GM19328 (cell line): ENCODE data around the gene MECR.
"Not testable (repeated sequence)": the region's sequence is repeated elsewhere in the genome, so short reads cannot be mapped to it uniquely, and the experiment has no call there.

ENCODE experiments used
- ATAC-seq: cut with Tn5 transposase; IDR thresholded peaks from one replicate; pipeline ENCODE4 v1.9.1; 2021; ENCODE audit warnings: mild to moderate bottlenecking, moderate library complexity; ENCODE audit not compliant: unreplicated experiment

MECR gene

DNA sequence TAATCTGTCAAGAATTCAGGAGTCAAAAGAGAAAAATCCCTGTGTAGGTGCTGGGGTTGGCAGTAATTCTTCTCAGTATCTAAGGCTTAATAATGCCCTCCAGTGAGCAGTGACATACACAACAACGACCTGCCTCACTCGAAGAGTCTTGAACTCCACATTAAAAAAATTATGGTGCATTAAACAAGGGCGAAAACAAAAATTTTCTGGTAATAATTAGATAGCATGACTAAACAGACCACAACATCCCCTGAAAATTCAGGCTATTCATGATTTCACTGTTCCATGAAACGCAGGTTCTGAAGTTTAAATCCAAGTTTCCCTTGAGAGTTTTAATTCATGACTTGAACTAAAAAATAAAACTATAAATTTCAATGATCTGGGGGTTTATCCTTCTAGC is 54.2 kb downstream of the MECR start:
- no peak for ATAC-seq

DNA sequence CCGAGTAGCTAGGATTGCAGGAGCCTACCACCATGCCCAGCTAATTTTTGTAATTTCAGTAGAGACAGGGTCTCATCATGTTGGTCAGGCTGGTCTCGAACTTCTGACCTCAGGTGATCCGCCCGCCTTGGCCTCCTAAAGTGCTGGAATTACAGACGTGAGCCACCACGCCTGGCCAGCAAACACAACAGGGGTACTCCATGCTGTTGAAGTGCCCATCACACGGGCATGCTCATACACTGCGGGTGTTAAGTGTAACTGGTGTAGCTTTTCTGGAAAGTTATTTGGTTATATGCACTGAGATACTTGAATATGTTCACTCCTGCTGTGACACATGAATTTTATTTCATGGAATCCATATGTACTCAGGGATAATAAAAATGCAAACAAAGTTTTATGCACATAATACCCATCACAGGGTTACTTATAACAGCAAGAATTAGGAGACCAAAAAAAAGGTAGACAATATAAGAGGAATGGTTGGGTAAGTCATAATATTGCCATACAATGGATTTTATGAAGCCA is 58.3 kb downstream of the MECR start:
- ATAC-seq: no peak

DNA sequence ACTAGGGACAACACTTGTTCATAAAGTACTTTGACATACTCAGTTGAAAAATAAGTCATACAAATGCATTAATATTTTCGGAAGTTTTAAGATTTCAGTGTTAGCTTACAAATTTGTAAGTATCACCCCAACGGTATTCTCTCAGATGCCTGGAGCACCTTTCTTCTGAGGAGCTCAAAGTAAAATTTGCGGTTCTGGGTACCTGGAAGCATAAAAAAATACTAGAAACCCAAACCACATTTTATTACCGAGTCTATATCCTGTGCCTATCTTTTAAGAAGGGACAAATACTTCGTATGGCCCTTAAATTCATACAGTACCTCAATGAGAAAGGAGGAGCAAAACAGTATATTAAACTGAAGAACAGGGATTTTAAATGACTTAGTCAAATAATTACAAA is 59.2 kb downstream of the MECR start:
- no peak for ATAC-seq

DNA sequence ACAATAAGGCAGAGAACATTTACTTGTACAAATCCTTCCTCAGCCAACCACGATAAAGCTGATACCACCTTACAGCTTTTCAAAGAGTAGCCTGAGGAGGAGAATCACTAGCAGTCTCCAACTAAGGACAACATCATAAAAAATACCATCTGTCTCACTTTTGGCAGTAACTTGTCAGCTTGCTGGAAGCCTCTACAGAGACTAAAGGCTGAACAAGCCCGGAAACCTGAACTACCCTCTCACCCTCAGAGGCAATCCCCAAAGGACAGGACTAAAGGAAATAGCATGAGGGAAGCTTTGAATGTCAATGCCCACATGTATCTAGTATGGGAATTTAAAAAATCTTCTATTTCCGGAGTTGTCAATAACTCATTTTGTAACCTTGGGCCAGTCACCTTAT is 59.6 kb downstream of the MECR start:
- ATAC-seq: no peak

GRCh38 chr1:29169976-29170375 is 60.8 kb downstream of the MECR start:
- no peak for ATAC-seq

DNA sequence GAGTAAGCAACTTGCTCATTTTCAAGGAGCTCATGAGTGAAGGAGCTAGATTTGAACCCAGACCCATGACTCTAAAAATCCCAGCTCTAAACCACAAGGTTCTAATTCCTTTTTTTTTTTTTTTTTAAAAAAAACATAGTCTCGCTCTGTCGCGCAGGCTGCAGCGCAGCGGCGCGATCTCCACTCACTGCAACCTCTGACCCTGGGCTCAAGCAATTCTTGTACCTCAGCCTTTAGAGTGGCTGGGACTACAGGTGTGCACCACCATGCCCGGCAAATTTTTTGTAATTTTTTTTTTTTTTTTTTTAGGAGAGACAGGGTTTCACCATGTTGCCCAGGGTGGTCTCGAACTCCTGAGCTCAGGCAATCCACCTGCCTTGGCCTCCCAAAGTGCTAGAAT is 62.8 kb downstream of the MECR start:
- no peak for ATAC-seq

DNA sequence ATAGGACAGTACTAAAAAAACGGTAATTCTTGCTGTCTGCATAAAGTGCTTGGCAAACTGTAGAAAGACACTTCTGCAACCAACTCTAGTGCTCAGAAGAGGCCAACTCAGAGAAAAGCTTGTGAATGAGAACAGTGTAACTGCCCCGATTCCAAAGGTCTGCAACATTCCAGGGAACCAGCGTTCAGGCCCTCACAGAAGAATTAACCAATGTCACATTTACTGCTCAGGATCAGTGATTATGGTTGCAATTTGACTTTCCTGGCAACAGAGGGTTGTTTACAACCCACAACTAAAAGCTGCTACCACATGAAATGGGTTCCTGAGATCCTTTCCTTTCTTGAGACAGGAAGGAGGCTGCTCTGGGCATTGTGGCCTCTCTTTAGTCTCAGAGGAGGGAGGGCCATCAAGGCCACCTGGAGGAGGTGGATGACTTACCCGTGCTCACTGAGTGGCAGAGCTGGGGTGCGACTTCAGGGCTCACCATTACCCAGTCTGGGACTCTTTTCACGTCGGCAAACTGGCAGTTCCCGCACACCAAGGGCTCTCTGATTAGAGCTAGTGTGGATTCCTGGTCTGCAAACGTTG is 64.3 kb downstream of the MECR start:
- no peak for ATAC-seq

DNA sequence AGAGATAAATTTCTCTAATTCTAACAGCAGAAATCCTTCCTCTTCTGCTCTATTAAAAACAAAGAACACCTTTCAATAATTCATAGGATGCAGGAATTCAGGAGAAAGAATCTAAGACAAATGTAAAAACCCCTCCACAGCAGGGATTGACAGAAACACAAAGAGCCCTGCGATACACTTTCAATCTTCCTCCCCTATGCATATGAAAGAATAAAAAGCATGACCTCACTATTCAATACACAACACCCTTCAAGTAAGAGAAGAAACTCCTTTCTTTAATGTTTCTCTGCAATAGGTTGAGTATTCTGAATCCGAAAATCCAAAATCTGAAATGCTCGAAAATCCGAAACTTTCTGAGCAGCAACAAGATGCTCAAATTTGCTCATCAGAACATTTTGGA is 66.1 kb downstream of the MECR start:
- no peak for ATAC-seq

- ATAC-seq: no peak
Observed at GRCh38 chr1:29162476-29163138, 68.1 kb downstream of the MECR start.

DNA sequence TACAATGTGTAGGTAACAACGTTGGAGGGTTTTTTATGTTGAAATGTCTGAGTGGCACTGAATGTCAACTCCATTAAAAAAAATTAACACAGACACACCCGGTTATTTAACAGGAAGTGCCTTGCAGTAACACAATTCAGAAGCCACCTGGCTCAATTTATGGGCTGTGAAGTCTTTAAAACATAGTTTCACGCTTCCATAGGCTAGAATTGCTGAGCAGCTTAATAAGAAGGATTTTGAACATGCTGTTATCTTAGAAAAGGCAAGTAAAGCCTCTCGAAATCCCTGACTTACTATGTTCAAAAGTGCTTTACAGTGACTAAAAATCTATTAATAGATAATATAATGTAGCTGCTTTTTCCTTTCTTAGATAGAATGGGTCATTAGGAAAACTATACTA is 68.7 kb downstream of the MECR start:
- no peak for ATAC-seq

DNA sequence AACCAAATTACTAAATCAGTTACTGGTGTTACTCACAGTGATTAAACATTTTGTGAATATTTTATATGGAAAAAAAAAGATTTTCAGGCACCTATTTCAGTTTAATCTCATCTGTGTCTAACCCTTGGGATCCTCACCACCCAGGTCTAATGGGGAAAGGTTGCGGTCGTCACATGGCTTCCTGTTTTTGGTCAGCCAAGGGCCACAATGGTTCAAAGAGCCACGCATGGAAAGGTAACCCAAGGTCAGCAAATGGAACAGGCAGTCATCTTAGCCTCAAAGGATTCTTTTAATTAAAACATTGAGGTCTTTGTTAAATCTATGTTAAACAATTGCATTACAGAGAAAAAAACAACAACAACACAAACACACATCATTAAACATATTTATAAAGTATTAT is 71.0 kb downstream of the MECR start:
- no peak for ATAC-seq

DNA sequence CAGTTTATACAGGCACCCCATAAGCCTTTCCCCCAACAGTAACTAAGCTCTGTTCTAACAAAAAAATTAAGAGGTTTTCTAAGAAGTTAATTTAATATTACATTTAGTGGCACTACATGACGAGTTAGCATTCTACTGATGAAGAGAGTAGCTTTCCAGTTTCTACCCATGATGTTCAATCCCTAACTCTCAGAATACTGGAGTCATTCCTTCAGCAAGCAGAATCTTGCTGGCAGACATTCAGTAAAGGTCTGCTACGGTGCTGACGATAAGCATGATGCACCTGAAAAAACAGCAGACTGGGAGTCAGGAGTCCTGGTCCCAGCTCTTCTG is 73.5 kb downstream of the MECR start:
- no peak for ATAC-seq

DNA sequence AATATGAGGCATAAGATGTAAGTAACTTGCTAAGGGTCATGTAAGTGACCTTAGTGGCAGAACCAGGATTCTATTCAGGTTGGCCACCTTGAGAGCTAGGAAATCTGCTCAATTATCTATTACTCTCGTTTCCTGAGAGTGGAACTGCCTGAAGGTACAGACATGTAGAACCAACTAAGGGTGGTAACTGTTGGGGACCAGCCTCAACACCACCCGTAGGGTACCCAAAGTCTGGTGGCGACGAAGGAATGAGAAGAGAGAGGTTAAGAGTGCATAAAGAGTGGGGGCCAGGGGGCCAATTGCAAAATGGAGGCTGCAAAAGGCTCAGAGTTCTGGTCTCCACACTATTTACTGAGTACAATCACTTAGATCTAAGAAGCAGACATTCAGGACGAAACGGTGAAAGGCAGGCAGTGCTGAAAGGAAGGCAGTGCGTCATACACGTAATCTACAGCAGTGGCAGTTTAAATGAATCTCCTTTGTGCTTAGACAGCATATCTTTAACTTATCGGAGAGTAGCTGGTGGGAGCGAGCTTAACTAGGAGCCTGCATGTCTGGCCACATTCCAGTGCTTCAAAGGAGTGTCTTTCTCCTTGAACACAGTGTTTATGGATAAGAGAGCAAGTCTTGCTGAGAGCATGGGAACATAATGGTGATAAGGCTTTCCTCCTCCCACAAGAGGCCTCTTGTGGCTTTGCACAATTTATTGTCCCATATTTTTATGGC is 74.0 kb downstream of the MECR start:
- no peak for ATAC-seq

DNA sequence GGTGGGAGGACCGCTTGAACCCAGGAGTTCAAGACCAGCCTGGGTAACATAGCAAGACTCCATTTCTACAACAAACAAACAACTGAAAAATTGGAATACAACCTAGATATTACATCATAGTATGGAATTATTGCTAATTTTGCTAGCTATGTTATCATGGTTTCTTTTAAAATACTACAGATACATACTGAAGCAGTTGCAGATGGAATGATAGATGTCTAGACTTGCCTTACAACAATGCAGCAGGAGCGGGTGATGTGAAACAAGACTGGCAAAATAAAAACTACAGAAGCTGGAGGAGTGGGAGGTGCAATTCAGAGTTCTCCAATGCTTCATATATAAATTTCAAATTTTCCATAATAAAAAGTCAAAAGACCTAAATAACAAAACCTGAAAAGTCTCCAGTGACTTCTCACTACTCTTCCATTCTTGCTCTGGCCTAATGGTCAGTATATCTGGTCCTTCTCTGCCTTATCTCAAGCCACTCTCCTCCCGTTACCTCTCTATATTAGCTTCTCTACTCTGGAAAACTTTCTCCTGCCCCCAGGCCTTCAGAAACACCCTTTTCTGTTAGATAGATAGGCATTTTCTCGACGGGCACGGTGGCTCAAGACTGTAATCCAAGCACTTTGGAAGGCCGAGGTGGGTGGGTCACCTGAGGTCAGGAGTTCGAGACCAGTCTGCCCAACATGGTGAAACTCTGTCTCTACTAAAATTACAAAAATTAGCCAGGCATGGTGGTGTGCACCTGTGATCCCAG is 78.5 kb downstream of the MECR start:
- no peak for ATAC-seq

DNA sequence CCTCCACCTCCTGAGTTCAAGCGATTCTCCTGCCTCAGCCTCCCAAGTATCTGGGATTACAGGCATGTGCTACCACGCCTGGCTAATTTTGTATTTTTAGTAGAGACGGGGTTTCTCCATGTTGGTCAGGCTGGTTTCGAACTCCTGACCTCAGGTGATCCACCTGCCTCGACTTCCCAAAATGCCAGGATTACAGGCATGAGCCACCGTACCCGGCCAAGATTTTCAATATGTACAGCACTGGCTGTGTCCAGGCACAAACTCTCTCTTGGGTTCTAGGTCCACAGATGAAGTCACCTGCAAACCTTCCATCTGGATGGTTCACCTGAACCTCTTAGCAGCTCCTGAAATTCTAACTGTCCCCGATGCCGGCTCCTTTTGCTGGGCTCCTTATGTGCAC is 80.4 kb downstream of the MECR start:
- not testable (repeated sequence) for ATAC-seq

DNA sequence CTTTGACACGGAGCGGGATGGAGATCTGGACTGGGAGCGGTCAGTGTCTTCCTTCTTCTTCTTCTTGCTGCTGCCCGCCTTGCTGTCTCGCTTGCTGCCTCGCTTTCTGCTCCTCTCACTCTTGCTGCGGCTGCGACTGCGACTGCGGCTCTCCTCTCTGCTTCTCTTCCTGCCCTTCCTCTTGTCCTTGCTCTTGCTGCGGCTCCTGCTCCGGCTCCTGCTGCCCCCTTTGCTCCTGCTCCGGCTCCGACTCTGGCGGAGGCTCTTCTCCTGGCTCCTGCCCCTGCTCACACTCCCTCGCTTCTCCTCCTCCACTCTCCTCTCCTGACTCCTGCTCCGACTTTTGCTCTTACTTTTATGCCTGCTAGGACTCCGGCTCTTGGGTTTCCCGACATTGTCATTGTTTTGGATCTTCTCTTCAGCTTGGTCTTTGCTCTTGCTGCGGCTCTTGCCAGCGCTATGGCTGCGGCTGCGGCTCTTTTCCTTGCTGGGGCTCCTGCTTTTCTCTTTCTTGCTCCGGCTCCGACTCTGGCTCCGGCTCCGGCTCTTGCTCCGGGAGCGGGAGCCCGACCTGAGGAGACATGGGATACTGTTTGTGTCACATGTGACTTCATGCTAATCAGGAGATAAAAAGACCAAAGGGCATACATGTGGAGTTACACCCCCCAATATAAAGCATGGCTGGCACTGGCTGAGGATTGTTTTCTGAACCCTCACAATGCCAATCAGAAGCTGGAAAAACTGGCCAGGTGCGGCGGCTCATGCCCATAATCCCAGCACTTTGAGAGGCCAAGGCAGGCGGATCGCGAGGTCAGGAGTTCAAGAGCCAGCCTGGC is 81.9 kb downstream of the MECR start:
- ATAC-seq: no peak

GRCh38 chr1:29145739-29146437 is 84.8 kb downstream of the MECR start:
- no peak for ATAC-seq

- no peak for ATAC-seq
Observed at GRCh38 chr1:29144178-29144577, 86.6 kb downstream of the MECR start.

GRCh38 chr1:29142714-29143113 is 88.0 kb downstream of the MECR start:
- ATAC-seq: no peak
